Thoracic aorta (tissue), 2 donors: ENCODE measurements around the gene SAA1. TPM values are rescaled to one million over a fixed set of nuclear protein-coding genes. Genes with fewer than 3 reads are reported as not detected.

ENCODE experiments used
- ATAC-seq: fragments of 150-250 bp; one replicate; pipeline ENCODE4 v1.8.0; 2017; ENCODE audit warnings: low read depth; ENCODE audit not compliant: insufficient number of reproducible peaks, low FRiP score
- DNase-seq: peaks from one replicate; pipeline ENCODE4 v3.0.0-alpha.2; 2020; ENCODE audit warnings: low spot score
- H3K27ac ChIP-seq, 2 donors: fragments of 200-600 bp; sonication (generic); 1 replicate in 1 of 2; 2 replicates in 1 of 2; pipeline ENCODE4 v1.5.1; 2016; ENCODE audit warnings: mild to moderate bottlenecking in 2 of 2, moderate library complexity in 2 of 2
- H3K27me3 ChIP-seq: fragments of 200-600 bp; sonication (generic); replicated peaks from 2 replicates; pipeline ENCODE4 v1.6.0; 2016; ENCODE audit warnings: mild to moderate bottlenecking; ENCODE audit not compliant: insufficient read depth
- H3K36me3 ChIP-seq: fragments of 200-600 bp; sonication (generic); one replicate; pipeline ENCODE4 v1.5.1; 2016
- H3K4me1 ChIP-seq, 2 donors: fragments of 200-600 bp; sonication (generic); 1 replicate in 1 of 2; 2 replicates in 1 of 2; pipeline versions ENCODE4 v1.5.1 to v1.6.0; 2016; ENCODE audit warnings: low read depth in 2 of 2, mild to moderate bottlenecking in 1 of 2; ENCODE audit not compliant: control insufficient read depth in 1 of 2
- H3K4me3 ChIP-seq: fragments of 200-600 bp; sonication (generic); 2 replicates; pipeline ENCODE4 v1.5.1; 2016; ENCODE audit warnings: mild to moderate bottlenecking
- H3K9me3 ChIP-seq: fragments of 200-600 bp; sonication (generic); 2 replicates; pipeline ENCODE4 v1.5.1; 2016
- CTCF ChIP-seq: fragments of 200-600 bp; sonication (generic); IDR thresholded peaks from one replicate; pipeline ENCODE4 v1.5.1; 2019; ENCODE audit warnings: antibody characterized with exemption
- total RNA-seq, 2 donors: library from RNA; depleted of rRNA; stranded (reverse); fragments of >200 nt; gene quantifications; one replicate each; pipeline versions ENCODE4 v1.1.0 to v1.2.3, GENCODE V29; 2016

The SAA1 gene
- total RNA-seq, 2 donors from 2014 or later, result 6.5 to 18.9 TPM

- ATAC-seq, result no peak
- Histone ChIP-seq H3K9me3 (no peaks in the 10 kb centered on the region), H3K36me3 (peaks cover 65% of the 10 kb centered on the region), H3K27ac (no peak overlapping the region), H3K4me3 (no peak overlapping the region), H3K27me3 (no peaks in the 10 kb centered on the region), H3K4me1 (no peaks in the 10 kb centered on the region)
- no peak for TF ChIP-seq CTCF
- no peak for DNase-seq
Observed at GRCh38 chr11:18288911-18289310, 22.8 kb downstream of the SAA1 start.

- no peak for ATAC-seq
- no peak for TF ChIP-seq CTCF
- Histone ChIP-seq H3K4me3 (no peak overlapping the region), H3K27ac (no peak overlapping the region), H3K36me3 (peaks cover 57% of the 10 kb centered on the region), H3K4me1 (no peaks in the 10 kb centered on the region), H3K9me3 (no peaks in the 10 kb centered on the region), H3K27me3 (no peaks in the 10 kb centered on the region)
- no peak for DNase-seq
Observed at GRCh38 chr11:18294862-18295261, 28.8 kb downstream of the SAA1 start.

- no peak for TF ChIP-seq CTCF
- no peaks in the 10 kb centered on the region for H3K27me3 ChIP-seq
Observed at GRCh38 chr11:18295316-18295715, 29.3 kb downstream of the SAA1 start.

GRCh38 chr11:18299721-18300120, 33.7 kb downstream of the SAA1 start:
- ATAC-seq, result no peak
- Histone ChIP-seq H3K27ac (no peak overlapping the region), H3K9me3 (no peaks in the 10 kb centered on the region), H3K27me3 (no peaks in the 10 kb centered on the region), H3K4me1 (no peaks in the 10 kb centered on the region), H3K36me3 (peaks cover 33% of the 10 kb centered on the region), H3K4me3 (no peak overlapping the region)
- no peak for DNase-seq
- TF ChIP-seq CTCF, result no peak

More at GRCh38 chr11:18295316-18295715, 29.3 kb downstream of the SAA1 start:
- no peak for DNase-seq
- Histone ChIP-seq H3K9me3 (no peaks in the 10 kb centered on the region), H3K36me3 (peaks cover 58% of the 10 kb centered on the region), H3K4me3 (no peak overlapping the region), H3K4me1 (no peaks in the 10 kb centered on the region), H3K27ac (no peak overlapping the region)
- ATAC-seq, result no peak

- no peaks in the 10 kb centered on the region for H3K27me3 ChIP-seq
- H3K36me3 ChIP-seq, result peaks cover 22% of the 10 kb centered on the region
- no peaks in the 10 kb centered on the region for H3K4me1 ChIP-seq
- DNase-seq (no peak), ATAC-seq (no peak)
- no peak for TF ChIP-seq CTCF
- H3K4me3 ChIP-seq, result no peak overlapping the region
- no peak overlapping the region for H3K27ac ChIP-seq
- no peaks in the 10 kb centered on the region for H3K9me3 ChIP-seq
Observed at GRCh38 chr11:18304745-18305144, 38.7 kb downstream of the SAA1 start.
